ENCODE measurements around the gene HDGFL2.

HDGFL2 gene

DNA sequence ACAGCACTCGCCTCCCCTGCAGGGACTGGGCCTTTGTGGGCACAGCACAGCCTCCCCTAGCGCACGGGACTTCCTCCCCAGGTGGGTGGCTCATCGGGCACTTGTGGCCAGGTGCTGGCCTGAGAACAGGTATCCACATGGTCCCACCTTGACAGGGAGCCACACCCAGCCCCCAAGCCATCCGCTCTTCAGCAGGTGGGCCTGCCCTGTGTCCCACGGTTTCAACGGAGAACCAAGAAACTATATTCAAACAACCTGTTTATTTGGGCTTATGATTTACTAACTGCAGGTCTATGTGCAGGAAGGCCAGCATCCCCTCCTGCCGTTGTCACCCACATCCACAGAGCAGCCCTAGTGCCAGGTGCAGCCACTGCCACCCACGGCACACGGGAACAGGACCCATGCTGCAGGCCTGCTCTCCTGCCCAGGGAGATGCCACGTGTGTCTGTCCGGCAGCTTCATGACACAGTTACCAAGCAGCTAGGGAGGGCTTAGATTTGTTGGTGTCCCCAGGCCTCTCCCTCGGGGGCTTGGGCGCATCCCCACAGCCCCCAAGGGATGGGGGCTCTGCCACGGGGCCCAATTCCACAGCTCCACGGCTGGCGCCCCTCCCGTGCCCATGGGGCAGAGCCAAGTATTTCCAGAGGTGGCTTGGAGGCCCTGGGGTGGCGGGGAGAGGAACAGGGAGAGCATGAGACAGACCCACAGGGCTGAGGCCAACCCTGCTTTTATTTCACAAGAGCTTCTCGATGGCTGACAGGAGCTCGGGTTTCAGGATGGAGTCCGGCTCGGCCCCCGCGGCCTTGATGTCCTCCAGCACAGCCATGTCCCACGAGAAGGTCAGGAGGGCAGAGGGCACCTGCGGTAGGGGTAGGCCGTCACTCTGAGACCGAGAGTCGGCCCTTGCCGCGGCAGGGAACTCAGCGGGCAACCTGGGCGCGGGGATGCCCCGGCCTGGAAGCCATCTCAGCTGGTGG, 27.0 kb upstream of the HDGFL2 start:
- no peak for DNase-seq (ENCODE audit: low read depth, low spot score)

DNA sequence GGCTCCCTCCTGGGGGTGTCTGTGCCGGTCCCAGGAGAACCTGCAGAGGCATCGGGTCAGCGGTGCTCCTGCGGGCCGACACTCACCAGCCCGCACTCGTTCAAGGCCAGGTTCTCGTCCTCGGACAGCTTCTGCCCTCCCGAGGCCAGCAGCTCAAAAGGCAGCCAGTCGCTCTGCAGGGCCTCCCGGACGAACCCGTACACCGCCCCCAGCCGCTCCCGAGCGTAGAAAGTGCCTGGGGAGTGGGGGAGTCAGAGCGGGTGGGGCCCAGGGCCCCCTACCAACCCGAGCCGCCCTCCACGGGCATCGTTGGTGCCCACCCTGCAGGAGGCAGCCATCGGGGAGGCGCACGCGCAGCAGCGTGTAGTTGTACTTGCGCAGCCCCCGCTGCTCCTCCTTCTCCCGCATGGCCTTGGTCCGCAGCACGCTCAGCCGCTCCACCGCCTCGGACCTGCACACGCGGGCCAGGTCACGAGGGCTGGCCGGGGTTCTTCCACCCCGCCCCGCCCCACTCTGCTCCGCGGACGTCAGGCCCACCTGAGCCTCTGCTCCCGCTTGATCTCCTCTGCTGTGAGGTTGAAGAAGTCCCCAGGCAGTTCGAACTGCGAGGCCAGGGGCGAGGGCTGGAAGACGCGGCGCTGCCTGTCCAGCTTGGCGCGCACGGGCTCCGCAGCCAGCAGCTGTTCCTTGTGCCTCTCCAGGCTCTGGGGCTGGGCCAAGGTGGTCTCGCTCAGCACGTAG, 26.0 kb upstream of the HDGFL2 start:
- no peak for DNase-seq (ENCODE audit: low read depth, low spot score)

DNA sequence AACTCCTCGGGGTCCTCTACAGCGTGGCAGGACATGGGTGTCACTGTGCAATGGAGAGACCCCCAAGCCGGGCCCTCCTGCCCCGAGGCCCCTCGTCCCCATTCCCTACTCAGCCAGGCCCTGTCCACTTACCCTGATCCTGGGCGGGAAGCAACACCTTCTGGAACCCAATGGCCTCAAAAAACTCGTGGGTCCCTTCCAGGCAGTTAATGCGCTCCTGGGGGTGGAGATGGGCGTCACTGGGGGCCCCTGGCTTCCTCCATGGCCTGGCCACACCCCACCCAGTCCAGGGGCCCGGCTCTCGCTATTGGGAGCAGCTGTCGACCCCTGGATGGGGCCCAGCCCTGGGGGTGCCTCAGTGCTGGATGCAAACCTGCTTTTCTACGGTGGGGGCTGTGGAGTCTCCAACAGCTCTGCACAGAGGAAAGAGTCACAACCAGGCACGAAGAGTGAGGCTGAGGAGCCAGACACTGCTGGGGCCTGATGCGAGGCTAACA, 25.3 kb upstream of the HDGFL2 start:
- no peak for DNase-seq (ENCODE audit: low read depth, low spot score)

DNA sequence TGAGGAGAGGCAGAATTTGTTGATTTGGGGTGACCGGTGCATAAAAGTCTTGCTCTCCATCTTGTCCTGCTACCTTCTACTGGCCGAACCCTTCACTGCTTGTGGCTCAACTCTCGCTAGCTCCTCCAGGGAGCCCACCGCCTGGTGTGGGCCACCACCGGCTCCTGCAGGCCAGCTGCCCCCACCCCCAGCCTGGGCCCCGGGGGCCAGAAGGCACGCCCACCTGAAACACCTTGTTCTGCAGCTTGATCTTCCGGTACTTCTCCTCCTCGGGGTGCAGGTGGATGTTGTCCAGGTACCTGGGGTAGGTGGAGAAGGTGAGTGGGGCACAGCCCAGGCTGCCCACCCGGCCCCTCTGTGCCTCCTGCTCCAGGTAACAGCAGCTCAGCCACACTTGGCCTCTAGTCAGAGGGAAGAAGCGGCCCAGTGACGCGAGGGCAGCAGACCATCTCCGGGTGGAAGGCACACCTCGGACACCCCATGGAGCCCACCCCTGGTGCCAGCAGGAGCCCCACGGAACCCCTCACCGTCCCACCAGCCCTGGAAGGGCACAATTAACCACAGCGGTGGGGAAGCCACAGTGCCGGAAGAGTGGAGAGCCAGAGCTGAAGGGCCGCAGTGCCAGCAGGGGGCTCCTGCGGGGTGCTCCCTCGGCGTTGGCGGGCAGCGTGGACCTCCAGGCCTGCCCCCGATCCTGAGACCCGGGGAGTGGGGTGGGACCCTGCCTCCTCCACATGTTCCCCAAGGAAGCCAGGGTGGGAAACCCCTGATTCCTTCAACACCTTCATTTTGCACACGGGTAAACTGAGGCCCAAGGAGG, 24.6 kb upstream of the HDGFL2 start:
- no peak for DNase-seq (ENCODE audit: low read depth, low spot score)

DNA sequence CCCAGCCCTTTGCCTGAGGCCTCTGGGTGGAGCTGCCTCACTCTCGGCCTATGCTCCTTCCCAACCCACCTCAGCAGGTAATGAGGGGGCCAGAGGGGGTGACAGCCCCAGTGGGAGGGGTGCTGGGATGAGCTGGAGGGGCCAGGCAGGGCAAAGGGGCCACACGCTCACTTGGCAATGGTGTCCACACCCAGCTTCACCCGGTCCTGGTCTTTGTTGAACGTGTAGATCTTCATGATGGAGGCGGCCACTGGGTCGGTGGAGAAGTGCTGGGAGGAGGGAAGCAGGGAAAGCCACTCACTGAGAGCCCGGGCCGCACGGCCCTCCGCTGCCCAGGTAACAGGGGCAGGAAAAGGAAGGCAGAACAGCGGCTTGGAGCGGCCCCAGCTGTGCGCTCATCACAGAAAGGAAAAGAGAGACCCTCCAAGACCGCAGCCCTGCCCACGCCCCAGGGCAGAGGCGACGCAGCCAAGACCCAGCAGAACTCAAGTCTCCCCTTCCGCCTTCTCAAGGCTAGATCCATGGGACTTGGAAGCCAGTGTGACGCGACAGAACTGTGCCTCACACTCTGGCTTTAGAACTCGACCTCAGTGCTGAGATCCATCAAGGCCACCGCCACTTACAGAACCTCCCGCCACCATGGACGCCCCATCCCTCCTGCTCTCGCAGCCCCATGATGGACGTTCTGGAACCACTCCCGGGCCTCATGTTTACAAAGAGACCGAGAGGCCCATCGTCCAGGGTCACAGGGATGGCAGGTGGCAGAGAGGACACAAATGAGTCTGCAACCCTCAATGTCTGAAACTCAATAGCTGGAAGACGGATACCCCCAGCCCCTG, 23.7 kb upstream of the HDGFL2 start:
- no peak for DNase-seq (ENCODE audit: low read depth, low spot score)

DNA sequence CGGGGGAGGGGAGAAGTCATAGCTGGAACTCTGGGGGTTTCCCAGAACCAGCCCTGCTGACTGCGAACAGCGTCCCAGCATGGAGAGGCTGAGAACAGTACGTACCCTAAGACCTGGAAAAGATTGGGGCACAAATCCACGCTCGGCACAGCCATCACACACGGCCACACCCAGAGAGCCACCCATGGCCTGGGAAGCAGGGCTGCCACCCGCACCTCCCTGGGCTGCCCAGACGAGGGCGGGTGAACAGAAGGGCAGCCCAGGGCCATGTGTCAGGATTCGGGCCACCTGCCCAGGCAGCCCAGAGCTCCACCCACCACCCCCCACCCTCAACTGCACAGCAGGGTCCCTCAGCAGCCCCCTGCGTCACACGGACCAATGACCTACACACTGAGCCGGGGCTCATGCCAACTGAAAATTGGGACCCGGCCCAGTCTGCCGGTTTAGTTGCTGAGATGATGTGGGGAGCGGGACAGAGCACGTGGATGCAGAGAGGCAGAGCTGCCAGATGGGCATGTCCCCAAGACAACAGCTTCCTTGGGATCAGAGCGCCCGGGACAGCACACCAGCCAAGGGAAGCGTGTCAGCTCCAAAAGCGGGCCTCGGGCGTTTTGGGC, 23.0 kb upstream of the HDGFL2 start:
- DNase-seq (ENCODE audit: low read depth, low spot score) = no peak

DNA sequence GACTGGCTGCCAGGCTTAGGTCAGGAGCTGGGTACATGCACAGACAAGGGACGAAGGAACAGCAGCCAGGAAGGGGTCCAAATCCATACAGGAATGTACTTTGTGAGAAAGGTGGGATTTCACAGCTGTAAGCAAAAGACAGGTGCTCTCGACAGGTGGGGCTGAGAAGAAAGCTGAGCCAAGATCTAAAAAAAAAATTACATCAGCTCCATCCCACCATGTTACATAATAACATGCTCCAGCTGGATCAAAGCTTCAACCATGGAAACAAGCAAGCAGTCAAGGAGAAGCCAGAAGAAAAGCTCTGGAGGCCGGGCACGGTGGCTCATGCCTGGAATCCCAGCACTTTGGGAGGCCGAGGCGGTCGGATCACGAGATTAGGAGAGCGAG, 22.5 kb upstream of the HDGFL2 start:
- DNase-seq (ENCODE audit: low read depth, low spot score) = no peak

DNA sequence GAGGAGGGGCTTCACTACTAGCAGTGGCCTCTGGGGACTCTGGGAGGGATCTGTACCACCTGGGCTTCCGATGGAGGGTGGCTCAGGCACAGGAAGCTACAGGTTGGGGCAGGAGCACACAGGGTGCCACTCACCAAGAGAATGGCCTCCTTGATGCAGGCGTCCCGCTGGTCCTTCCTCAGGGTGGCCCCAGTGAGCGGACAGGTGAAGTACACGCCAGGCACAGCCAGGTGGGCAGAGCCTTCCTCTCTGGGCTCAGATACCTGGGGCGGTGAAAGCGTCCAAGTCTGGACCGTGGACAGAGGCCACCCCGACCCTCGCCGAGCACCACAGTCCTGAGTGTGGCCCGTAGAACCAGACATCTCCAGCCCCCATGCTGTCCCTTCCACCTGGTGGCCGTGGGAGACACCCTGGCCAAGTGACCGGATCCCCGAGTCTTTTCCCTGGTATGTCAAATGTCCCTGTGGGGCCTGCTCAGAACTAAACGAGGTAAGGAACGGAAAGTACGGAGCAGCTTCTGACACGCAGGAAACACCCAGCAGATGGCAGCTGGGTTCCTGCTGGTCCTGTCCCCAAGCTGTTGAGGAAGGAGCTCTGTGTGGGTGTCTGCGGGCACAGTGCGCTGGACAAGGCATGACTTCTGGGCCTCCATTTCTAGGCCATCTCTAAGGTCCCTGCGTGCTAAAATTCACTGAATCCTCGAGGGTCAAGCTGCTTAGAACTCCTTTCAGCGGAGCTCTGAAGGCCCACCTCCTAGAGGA, 19.7 kb upstream of the HDGFL2 start:
- DNase-seq (ENCODE audit: low read depth, low spot score) = no peak

DNA sequence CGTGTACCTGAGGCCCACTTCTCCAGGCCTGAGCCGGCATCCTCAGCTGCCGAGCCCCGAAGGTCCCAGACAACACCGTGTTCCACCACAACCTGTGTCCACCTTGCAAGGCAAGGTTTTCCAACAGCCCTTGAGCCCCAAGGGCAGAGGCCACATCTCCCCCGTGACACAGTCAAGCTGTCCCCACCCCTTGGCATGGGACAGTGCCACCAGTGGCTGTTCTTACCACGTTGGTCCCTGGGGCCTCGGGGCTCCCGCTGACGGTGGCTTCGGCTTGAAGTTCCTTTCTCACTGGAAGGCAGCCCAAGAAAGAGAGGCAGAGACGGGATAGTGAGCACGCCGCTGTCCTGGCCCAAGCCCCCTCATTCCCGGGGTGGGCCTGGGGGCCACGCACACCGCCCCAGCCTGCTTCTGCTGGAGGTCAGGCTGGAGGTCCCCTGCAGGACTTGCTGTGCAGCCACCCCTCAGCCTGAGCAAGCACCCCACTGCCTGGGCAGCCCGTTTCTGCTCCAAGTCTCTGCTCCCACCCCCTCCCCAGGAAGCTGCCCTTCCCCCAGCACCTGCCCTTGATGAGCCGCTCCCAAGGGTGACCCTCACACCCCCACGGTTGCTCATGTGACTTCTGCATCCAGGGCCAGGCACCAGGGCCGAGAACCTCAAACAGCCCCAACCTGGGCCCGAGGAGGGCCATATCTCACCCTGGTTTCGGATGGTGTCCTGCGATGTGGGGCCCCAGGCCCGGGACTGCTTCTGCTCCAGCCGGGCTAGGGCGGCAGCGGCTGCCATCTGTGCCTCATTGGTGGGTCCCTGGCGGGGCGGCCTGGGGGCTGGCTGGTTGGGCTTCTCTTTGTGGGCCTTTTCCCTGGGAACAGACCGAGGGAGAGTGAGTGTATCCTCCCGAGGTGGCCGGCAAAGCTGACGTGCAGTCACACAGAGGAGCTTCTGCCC, 18.6 kb upstream of the HDGFL2 start:
- DNase-seq (ENCODE audit: low read depth, low spot score) = no peak

DNA sequence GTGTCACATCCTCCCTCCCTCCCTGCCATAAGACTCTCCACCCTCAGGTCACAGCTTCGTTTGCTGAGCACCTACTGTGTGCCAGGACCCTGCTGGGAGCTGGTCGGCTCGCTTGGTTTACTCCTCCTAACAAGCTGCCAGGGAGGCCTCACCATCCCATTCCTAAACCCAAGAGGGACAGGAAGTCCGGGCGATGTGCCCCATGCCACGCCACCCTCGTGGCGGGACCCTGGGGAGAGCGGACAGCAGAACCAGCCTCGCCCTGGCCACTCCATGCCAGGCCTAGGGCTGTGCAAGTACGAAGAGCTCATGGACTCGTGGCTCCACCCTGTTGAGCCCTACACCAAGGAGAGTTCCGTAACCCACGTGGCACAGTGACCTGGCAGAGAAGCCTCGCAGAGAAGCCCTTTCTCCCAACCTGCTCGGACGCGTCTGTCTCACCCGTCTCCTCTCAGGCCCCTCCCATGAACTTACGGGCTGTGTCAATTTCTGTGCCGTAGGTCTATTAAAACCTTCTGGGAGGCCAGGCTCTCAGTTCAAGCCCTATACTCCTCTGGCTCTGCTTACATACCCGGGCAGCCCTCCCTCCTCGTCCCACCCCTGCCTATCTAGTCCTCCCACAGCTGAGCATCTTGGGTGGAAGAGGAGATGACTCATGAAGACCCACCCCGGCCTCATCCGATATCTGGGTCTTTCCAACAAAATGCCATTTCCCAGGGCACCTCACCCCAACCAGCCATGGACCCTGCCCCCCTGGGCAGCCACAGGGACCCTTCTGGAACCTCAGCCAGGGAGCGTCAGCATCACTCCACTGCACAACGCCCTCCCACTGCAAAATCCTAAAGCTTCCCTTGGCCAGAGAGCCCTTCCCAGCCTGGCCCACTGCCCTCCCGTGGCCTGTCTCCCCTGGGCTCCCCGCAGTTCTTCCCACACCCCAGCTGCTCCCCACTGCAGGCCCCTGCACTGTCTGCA, 17.1 kb upstream of the HDGFL2 start:
- DNase-seq (ENCODE audit: low read depth, low spot score) = no peak

DNA sequence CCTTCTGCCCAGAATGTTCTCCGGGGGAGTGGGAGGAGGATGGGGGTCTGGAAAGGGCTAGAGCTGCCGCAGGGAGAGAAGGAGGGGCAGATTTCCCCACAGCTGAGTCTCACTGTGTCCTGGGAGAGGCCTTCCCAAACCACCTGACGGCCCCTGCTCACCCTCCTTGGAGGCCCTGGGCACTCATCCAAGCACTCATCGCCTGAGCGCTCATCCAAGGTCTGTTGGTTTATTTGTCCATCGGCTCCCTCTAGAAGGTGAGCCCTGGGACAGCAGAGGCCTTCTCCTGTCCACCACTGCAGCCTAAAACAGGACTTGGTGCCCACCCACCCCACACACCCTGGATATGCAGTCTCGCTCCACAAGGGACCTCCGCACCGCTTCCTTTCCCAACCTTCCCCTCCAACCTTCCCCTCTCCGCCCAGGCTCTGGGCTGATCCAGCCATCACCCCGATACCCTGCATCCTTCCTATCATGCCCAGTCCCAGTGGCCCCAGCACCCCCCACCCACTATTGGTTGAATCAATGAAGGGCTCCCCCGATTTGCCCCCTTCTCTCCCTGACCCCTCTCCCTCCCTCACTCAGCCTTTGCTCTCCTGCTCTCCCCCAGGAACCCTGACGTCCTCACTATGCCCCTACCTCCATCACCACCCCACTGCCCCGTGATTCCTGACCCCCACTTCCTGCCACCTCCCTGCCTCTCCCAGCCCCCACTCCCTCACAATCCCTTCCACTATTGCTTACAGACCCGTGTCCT, 16.2 kb upstream of the HDGFL2 start:
- DNase-seq (ENCODE audit: low read depth, low spot score) = peak; percentile 60

DNA sequence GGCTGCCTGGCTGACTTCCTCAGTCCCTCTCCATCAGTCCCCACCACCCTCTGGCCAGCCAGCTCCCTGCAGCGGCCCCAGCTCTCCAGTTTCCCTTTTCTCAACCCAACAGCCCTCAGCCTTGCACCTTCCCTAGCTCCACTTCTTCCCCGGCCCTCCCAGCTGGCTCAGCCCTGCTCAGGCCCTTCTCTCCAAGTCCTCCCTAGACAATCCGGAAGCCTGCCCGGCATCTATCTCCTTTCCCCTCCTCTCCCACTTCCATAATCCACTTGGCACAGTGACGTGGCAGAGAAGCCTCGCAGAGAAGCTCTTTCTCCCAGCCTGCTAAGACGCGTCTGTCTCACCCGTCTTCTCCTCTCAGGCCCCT, 15.6 kb upstream of the HDGFL2 start:
- DNase-seq (ENCODE audit: low read depth, low spot score) = no peak

DNA sequence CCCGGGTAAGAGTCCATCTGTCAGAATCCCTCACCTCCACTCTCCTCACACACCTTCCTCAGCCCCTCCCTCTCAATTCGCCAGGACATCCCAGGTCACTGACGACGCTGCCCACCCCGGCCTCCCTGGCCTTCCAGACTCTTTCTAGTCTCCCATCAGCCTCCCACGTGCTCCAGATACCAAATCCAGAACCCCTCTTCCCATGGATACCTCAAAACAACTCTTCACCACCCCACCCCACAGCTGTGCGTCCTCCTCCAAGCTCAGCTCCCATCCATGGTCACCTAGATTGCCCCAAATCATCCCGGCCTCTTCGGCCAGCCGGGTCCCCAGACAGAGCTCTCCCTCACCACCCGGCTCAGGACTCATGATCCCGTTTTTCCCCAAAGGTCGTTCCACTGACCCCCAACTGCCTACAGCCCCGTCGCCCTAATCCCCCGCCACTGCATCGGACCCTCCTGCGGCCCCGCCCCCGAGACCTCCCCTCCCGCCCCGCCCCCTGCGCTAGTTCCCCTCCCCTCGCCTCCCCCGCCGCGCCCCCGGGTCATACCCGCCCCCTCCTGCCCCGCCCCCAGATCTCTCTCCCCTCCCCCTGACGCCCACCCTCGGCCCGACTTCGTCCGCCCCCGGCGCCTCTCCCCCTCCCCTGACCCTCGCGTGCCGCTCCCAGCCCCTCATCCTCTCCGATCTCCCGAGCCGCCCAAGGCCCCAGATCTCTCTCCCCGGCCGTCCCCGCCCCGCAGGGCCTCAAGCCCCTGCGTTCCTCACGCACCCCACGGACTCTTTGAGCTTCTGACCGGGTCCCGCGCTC, 15.0 kb upstream of the HDGFL2 start:
- no peak for DNase-seq (ENCODE audit: low read depth, low spot score)

DNA sequence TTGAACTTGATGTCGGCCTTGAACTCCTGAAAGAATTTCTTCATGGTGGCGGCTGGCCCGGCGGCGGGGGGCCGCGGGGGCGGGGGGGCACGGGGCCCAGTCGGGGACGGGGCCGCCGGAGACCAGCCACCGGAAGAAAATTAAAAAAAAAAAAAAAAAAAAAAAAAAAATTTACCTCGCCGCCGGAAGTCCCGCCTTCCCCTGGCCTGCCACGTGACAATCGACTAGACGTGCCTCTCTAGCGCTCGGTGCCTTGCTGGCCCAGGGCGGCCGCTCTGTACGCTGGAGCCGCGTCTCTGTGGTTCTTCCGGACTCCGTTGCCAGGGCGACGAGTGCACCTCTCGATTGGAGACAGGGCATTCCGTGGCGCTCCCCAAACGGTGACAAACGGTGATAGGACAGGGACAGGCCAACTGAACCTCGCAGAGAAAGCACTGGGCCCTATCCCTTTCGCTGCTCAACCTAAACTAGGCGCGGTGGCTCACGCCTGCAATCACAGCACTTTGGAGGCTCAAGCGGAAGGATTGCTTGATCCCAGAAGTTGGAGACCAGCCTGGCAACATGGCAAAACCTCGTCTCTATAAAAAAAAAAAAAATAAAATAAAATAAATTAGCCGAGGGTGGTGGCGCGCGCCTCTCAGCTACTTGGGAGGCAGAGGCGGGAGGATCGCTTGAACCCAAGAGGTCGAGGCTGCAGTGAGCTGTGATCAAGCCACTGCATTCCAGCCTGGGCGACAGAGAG, 14.3 kb upstream of the HDGFL2 start, which contains the start of gene UBXN6:
Gene UBXN6 (minus strand): TSS at position 141 of the 742 bp plus-strand sequence. CDS start 97 bp downstream, at position 44.
- peak; percentile 91 for DNase-seq (ENCODE audit: low read depth, low spot score)

Data from smooth muscle cell of the brain vasculature (primary cell).